Muscle of leg (tissue), 11 donors: ENCODE measurements around the gene CCDC57. TPM values are rescaled to one million over a fixed set of nuclear protein-coding genes. Genes with fewer than 3 reads are reported as not detected.
A peak's percentile ranks its signal among the peaks of the same experiment; 100 is the strongest.

Source experiments
- DNase-seq: peaks from one replicate; pipeline ENCODE4 v3.0.0; 2013
- H3K27ac ChIP-seq: one replicate; pipeline ENCODE4 v1.5.1; 2013; ENCODE audit warnings: mild to moderate bottlenecking, low read length, control low read depth
- H3K27me3 ChIP-seq: one replicate; pipeline ENCODE4 v1.6.1; 2013; ENCODE audit warnings: low read length; ENCODE audit not compliant: control insufficient read depth, insufficient read depth
- H3K36me3 ChIP-seq: one replicate; pipeline ENCODE4 v1.6.1; 2013; ENCODE audit warnings: low read length; ENCODE audit not compliant: control insufficient read depth, insufficient read depth
- H3K4me1 ChIP-seq: one replicate; pipeline ENCODE4 v1.6.1; 2013; ENCODE audit warnings: low read length; ENCODE audit not compliant: control insufficient read depth, insufficient read depth
- H3K4me3 ChIP-seq: one replicate; pipeline ENCODE4 v1.5.1; 2013; ENCODE audit warnings: low read length, control low read depth
- H3K9me3 ChIP-seq: replicated peaks from 2 replicates; pipeline ENCODE4 v1.6.1; 2013; ENCODE audit warnings: low read depth, low read length; ENCODE audit not compliant: control insufficient read depth
- WGBS: methylation state at CpG from one replicate; pipeline ENCODE4 v1.1.5; 2013; ENCODE audit warnings: missing lambda C conversion rate; ENCODE audit not compliant: insufficient coverage; 5-methylcytosine and 5-hydroxymethylcytosine counted together
- polyA plus RNA-seq, 8 donors: library from polyadenylated mRNA; unstranded; fragments of 120-200 nt; gene quantifications; one replicate each; pipeline versions ENCODE4 v1.2.1 to v1.2.3, GENCODE V29; 2013; ENCODE audit warnings: inconsistent platforms in 1 of 8, low replicate concordance in 1 of 8; ENCODE audit not compliant: insufficient read length in 8 of 8, insufficient read depth in 1 of 8
- total RNA-seq: library from RNA; stranded (reverse); fragments of 120-200 nt; gene quantifications from one replicate; pipeline ENCODE4 v1.2.4, GENCODE V29; 2013

Gene CCDC57
- total and polyA plus RNA-seq, 9 donors: 15.7 to 37.4 (median 30.4) TPM

DNA sequence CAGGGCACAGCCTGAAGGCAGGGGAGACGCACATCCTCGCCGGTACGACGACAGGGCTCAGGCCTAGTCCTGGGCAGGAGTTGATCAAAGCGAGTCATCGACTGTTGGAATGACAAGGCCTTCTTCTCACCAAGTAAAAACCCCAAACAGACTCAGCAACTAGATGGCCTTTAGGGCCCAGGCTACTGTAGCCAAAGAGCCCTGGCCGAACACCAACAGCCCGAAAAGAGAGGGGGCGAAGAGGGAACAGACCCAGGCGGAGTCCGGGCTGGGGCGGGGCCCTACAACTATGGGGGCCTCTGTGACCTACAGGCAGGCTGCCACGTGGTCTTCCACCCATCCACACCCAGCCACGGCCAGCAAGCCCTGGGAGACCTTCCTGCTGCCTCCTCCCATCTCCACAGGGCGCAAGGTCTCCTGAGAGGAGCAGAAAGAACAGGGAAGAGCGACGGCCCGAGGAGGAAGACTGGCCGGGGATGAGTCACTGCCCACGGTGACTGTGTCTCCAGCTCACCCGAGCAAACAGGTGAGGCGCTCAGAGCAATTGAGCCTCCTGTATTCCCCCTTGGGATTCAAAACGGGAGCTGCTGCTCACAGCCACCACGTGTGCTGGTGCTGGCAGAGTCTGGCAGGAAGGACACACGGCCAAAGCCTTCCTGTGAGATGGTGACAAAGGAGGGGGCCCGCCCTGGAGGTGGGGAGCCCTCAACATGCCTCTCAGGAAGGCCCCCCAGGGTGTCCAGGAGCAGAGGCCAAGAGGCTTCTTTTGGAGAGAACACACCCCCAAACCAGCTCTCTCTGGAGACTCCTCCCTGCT is 33.9 kb upstream of the CCDC57 start:
- 73% methylated on average over 9 of the region's 27 CpGs for WGBS
- no peak overlapping the region for H3K4me3 ChIP-seq
- DNase-seq: no peak
- H3K27me3 ChIP-seq: no peaks in the 10 kb centered on the region
- H3K9me3 ChIP-seq: no peaks in the 10 kb centered on the region
- H3K27ac ChIP-seq: no peak overlapping the region
- peaks cover 88% of the 10 kb centered on the region for H3K36me3 ChIP-seq
- H3K4me1 ChIP-seq: peaks cover 36% of the 10 kb centered on the region

DNA sequence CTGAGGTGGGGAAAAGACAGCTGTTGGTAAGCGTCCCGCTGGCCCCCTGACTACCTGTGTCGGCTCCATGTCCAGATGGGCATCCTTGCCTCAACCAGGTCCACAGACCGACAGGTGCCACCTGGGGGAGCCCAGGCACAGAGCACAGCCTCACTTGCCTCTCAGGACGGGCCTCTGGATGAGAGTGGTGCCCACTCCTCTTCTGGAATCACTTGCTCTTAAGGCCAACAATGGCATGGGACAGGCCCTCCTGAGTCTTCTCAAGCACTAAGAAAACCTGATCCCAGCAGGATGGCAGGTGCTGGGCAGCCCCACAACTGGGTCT is 33.4 kb upstream of the CCDC57 start:
- no peak overlapping the region for H3K27ac ChIP-seq
- no peaks in the 10 kb centered on the region for H3K9me3 ChIP-seq
- H3K36me3 ChIP-seq: peaks cover 82% of the 10 kb centered on the region
- H3K27me3 ChIP-seq: no peaks in the 10 kb centered on the region
- DNase-seq: no peak
- H3K4me3 ChIP-seq: no peak overlapping the region
- H3K4me1 ChIP-seq: peaks cover 42% of the 10 kb centered on the region
- WGBS: 91% methylated on average over 5 of the region's 5 CpGs

DNA sequence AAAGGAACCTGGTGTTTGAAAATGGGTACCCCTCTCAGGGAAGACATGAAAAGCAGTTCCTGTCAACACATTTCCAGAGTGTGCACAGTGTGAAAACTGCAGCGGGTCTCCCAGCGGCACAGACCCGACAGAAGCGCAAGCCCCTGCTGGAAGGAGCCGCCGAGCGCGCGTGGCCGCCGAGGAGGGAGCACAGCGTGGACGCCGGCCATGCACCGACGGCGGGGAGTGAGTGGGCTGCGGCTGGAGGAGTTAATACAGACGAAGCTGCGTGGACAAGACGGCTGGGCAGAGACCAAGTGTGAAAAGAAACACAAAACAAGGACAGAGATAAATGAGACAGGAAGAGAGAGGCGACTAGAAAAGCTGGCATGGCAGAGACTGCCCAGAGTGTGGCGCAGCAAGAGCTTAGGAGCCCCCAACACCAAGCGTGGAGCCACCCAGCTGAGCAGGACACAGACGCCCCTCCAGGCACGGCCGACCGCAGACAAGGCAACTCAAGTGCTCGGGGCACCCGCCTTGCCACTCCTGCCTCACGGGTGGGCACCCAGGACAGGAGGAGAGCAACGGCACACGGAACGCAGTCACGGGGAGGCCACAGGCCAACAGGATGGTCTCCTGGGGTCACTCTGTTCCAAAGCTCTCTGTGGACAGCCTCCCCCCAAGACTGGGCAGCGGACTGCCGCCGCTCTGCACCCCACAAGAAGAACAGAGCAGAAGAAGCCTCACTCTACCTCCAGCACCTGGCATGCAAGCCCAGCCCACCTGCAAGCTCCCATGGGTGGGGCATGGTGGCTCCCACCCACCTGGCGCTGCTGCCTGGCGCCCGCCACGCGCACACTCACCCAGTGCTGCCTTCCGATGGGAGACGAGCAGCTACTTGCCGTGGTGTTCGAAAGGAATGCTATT is 32.7 kb upstream of the CCDC57 start:
- Histone ChIP-seq H3K27ac (no peak overlapping the region), H3K4me3 (no peak overlapping the region), H3K36me3 (peaks cover 79% of the 10 kb centered on the region), H3K9me3 (no peaks in the 10 kb centered on the region), H3K27me3 (no peaks in the 10 kb centered on the region), H3K4me1 (peaks cover 45% of the 10 kb centered on the region)
- DNase-seq: no peak
- WGBS: 89% methylated on average over 40 of the region's 47 CpGs

DNA sequence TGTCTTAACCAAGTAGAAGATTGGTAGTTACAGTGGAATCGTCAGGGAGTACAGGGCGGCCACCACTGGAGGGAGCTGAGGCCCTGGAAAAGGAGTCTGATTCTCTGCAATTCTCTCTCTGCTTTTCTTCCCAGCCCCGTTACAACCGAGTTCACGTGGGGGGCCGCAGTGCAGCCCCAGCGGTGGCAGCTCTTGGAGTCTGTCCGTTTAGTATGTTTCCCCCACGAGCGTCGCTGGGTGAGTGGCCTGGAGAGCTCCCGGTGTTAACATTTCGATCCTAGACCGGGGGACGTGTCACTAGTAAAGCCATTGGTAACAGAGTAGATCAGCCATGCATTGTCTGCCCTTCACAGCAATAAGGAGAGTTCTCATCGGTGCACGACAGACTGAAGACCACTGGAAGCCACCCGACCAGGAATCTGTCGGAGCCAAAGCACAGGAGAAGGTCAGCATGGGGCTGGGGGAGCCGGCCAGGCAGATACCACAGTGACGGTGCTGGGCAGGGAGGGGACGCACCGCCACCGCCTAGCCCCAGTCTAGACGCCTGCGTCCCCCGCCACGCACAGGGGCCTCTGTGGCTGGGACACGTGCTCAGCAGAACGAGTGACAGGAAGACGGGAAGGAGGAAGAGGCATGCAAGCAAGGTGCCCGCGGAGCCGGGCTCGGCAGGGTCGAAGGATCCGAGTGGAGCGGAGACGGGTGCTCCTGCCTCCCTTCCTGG is 31.9 kb upstream of the CCDC57 start:
- DNase-seq: no peak
- 77% methylated on average over 39 of the region's 39 CpGs for WGBS

DNA sequence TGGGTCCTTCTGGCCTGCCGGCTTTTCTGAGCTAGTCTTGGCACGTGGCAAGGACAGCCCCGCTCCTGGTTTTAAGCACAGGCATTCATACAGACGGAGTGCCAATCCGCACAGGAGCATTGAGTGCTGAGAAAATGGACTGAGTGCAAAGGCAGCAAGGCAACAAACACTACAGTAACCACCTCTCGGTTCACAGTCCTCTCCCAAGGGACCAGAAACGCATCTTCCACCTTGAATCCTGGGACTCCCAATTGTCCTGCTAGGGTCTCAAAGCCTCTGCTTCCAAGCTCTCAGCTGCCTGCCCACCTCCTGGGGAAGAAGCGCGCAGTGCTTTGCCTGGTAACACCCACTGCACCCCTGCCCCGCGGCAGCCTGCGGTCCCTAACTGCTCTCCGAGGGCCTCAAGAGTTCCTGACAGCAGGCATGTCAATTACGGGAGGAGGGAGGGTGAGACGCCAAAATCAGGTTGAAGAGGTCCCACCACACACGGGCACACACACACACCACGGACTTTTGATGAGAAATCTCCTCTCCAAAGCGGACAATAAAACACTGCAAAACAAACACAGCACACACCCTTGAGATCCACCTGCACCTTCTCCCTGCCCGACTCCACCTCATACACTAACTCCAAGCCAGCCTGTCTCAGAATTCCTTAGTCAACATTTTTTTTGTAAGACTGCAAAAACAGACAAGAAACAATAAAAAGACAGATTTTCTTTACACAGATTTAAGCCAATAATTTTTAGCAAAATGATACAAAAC is 31.2 kb upstream of the CCDC57 start:
- no peak overlapping the region for H3K27ac ChIP-seq
- peaks cover 59% of the 10 kb centered on the region for H3K4me1 ChIP-seq
- no peaks in the 10 kb centered on the region for H3K9me3 ChIP-seq
- DNase-seq: no peak
- no peak overlapping the region for H3K4me3 ChIP-seq
- WGBS: 84% methylated on average over 13 of the region's 19 CpGs
- peaks cover 66% of the 10 kb centered on the region for H3K36me3 ChIP-seq
- no peaks in the 10 kb centered on the region for H3K27me3 ChIP-seq

More for the DNA sequence above, 31.9 kb upstream of the CCDC57 start:
- Histone ChIP-seq H3K27ac (no peak overlapping the region), H3K4me3 (no peak overlapping the region), H3K9me3 (no peaks in the 10 kb centered on the region), H3K36me3 (peaks cover 71% of the 10 kb centered on the region), H3K27me3 (no peaks in the 10 kb centered on the region), H3K4me1 (peaks cover 53% of the 10 kb centered on the region)

DNA sequence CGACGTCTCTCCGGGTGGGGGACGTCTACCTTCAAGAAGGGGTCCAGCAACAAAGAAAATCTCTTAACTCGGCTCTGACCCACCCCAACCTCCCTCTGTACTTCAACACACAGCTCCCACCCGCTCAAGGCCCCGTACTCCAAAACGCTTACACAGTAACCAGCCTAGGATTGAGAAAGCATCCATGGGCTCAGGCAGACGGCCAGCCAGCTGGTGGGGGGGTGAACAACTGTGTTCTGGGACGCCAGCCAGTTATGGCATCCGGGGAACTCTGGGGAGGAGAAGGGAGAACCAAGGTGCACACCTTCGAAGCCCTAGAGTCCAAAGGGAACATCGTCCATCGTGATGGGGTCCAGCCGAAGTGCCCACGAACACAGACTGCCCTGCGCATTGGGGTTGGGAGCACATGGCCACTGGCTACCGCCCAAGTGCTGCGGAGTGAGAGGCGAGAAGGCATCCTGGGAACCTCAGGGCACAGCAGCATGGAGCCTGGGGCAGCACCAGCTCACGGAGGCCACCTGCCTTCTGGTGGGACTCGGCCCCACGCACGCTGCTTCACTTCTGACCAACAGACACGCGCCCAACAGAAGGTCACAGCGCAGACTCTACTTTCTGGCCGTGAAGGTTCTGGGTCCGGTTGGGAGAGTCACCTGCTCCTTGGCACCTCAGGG is 30.5 kb upstream of the CCDC57 start:
- H3K9me3 ChIP-seq: no peaks in the 10 kb centered on the region
- peaks cover 66% of the 10 kb centered on the region for H3K4me1 ChIP-seq
- DNase-seq: peak; percentile 82
- 67% methylated on average over 25 of the region's 29 CpGs for WGBS
- no peaks in the 10 kb centered on the region for H3K27me3 ChIP-seq
- peaks cover 62% of the 10 kb centered on the region for H3K36me3 ChIP-seq
- peak overlapping the region; percentile 48 for H3K27ac ChIP-seq
- H3K4me3 ChIP-seq: no peak overlapping the region

DNA sequence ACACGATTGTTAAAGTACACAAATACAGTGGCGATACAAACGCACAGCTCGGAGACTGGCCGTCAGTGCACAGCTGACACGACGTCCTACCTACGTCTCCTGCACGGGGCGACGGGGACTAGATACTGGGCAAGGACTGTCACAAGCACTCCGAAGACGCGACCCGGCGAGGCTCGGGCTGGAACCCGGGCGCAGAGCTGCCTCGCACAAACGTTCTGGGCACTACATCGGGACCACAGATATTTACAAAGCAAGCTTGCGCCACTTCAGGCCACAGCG is 30.0 kb upstream of the CCDC57 start:
- H3K27me3 ChIP-seq: no peaks in the 10 kb centered on the region
- H3K4me3 ChIP-seq: no peak overlapping the region
- WGBS: 86% methylated on average over 18 of the region's 24 CpGs
- H3K4me1 ChIP-seq: peaks cover 71% of the 10 kb centered on the region
- peak overlapping the region; percentile 48 for H3K27ac ChIP-seq
- H3K36me3 ChIP-seq: peaks cover 62% of the 10 kb centered on the region
- no peaks in the 10 kb centered on the region for H3K9me3 ChIP-seq
- no peak for DNase-seq

DNA sequence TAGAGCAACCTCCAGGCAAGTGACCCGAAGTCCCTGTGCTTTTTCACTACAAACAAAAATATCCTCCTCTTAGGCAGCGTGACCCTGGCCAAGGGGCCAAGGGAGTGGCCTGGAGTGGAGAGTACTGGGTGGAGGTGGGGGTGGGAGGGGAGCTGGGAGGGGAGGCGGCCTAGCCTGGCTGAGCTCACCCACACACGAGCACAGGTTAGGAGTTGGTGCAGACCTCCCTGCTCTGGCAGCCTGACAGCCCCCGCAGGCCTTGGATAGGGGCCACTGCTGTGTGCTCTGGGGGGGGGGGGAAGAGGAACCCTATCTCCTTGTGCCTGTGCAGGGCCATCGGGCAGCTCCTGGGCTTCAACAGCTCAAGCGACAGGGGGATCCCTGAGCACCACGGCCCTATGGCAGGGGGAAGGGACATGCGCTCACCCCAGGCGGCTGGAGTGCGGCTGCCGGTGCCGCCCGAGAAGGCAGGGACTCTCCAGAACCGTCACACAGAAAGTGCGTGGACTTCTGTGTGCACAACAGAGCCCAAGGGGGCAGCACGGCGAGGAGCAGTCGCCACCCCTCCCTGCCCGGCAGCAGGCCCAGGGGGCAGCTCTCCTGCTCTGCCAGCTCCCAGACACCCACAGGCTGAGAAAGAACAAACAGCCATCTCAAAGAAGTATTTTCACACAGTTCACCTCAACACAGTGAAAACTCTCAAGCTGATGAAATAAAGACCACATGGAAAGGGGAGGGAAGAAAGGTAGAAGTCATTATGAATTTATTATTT is 29.5 kb upstream of the CCDC57 start:
- no peak for DNase-seq
- Histone ChIP-seq H3K4me1 (peaks cover 72% of the 10 kb centered on the region), H3K4me3 (no peak overlapping the region), H3K36me3 (peaks cover 62% of the 10 kb centered on the region), H3K9me3 (no peaks in the 10 kb centered on the region), H3K27ac (peak overlapping the region; percentile 53), H3K27me3 (no peaks in the 10 kb centered on the region)
- 42% methylated on average over 16 of the region's 20 CpGs for WGBS
